Measurements from ENCODE around the gene YJEFN3. TPM values are rescaled to one million over a fixed set of nuclear protein-coding genes. Genes with fewer than 3 reads are reported as not detected.

YJEFN3 gene
- total RNA-seq, 1 experiment from 2014 or later, result 4.8 TPM

DNA sequence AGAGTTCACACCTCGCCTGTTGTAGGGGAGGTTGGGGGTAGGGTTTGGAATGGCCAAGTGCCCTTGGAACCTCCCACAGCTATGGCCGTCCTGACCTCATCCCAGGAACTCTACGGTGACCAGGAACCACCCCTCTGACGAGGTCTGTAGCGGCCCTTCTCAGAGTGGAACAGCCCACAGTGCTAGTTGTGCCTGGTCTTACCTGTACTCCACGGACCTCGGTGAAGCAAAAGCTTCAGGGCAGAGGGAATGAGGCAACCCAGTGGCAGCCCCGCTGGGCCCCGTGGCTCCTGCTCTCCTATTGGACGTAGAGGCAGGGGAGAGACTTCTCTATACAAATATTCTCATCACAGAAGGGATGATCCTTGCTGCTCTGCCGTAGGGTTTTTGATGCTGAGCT lies 20.5 kb upstream of the YJEFN3 start:
- peaks cover 55% of the 10 kb centered on the region for H3K36me3 ChIP-seq
- no peak for DNase-seq
- H3K9me3 ChIP-seq, result no peaks in the 10 kb centered on the region
- H3K4me3 ChIP-seq, result no peak overlapping the region
- no peaks in the 10 kb centered on the region for H3K27me3 ChIP-seq

DNA sequence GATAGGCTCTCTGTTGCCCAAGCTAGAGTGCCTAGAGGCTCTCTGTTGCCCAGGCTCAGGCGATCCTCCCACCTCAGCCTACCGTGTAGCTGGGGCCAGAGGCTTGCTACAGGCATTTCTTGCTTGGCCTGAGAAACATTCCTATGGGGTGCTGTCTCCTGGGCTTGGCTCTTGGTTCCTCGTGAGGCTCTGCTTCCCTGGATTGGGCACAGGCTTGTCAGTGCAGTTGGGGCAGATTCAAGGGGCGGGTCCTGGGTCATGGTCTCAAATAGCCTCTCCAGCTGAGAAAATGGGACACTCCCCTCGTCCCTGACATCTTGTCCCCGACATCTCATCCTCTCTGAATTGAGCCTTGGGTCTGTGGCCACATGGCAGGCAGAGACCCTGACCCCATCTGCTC lies 18.3 kb upstream of the YJEFN3 start:
- peak; percentile 34 for DNase-seq
- H3K9me3 ChIP-seq, result 0 out of 2 replicates have a peak, but pooled peaks cover 2% of the 10 kb centered on the region
- H3K27me3 ChIP-seq, result no peaks in the 10 kb centered on the region
- peaks cover 48% of the 10 kb centered on the region for H3K36me3 ChIP-seq
- no peak overlapping the region for H3K4me3 ChIP-seq

DNA sequence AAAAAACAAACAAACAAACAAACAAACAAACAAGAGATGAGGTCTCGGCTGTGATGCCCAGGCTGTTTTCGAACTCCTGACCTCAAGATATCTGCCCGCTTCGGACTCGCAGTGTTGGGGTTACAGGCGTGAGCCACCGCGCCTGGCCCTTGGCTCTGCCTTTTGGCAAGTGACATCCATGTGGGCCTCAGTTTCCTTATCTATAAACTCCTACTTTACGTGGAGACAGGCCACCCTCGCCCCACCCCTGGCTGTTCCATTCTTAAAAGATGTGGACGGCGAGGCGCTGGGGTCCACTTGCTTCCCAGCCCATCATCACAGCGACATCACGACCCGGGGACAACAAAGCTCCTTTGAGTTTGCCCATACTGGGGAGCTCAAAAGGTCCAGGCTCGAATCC lies 15.0 kb upstream of the YJEFN3 start:
- Histone ChIP-seq H3K36me3 (peaks cover 26% of the 10 kb centered on the region), H3K27me3 (no peaks in the 10 kb centered on the region), H3K4me3 (no peak overlapping the region), H3K9me3 (0 out of 2 replicates have a peak, but pooled peaks cover 2% of the 10 kb centered on the region)
- DNase-seq, result no peak

DNA sequence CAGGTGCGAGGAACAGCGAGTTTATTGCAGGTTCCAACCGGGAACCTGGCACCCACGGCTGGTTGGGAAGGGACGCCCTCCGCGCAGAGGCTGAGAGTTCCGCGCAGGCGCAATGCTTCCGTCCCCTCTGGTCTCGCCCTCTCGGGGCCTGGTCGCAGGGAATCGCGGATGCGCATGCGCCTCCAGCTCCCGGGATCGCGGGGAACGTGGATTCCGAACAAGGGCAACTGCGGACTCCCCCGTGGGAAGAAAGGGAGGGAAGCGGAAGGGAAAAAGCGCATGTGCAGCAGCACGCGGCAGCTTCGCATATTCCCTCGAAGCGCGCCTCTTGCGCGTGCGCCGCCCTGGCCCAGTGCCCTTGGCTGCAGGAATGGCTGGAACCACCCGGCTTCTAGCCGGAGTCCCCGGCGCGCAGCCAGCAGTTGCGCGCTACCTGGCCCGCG lies 14.5 kb upstream of the YJEFN3 start:
- DNase-seq, result no peak
- H3K4me3 ChIP-seq, result no peak overlapping the region
- H3K9me3 ChIP-seq, result 0 out of 2 replicates have a peak, but pooled peaks cover 2% of the 10 kb centered on the region
- peaks cover 29% of the 10 kb centered on the region for H3K36me3 ChIP-seq
- H3K27me3 ChIP-seq, result no peaks in the 10 kb centered on the region

DNA sequence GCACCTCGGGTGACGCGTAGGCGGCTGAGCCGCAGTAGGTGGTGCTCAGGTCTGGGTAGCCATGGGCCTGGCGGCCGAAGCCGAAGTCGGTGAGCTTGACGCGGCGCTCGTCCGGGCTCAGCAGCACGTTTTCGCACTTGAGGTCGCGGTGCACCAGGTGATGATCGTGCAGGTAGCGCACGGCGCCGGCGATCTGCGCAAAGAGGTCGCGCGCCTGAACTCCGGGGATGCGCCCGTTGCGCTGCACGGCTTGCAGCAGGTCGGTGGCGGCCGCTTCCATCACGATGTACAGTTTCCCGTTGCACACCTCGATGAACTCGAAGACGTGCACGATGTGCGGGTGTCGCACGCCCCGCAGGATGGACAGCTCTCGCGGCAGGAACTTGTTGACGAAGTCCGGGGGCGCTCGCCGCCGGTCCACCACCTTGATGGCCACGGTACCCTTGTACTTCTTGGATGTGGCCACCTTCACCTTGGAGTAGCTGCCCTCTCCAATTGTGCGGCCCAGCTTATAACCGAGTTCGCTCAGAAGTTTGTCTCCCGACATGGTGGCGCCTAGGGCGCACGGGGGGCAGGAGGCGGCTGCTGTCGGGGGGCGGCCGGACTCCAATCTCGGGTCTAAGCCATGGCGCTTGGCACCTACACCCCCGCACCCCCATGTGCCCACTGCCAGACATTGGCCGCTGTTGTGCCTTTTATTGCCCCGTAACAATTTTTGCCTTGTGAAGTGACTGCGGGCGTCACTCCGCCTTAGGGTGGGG lies 13.7 kb upstream of the YJEFN3 start, which contains the start of gene TSSK6:
TSSK6 (minus strand) TSS at position 668 of the 761 bp plus-strand sequence; CDS start at position 547, 121 bp downstream.
- Histone ChIP-seq H3K27me3 (no peaks in the 10 kb centered on the region), H3K36me3 (peaks cover 31% of the 10 kb centered on the region), H3K9me3 (0 out of 2 replicates have a peak, but pooled peaks cover 2% of the 10 kb centered on the region), H3K4me3 (peak within 1 kb of the TSS; percentile 91)
- no peak for DNase-seq

DNA sequence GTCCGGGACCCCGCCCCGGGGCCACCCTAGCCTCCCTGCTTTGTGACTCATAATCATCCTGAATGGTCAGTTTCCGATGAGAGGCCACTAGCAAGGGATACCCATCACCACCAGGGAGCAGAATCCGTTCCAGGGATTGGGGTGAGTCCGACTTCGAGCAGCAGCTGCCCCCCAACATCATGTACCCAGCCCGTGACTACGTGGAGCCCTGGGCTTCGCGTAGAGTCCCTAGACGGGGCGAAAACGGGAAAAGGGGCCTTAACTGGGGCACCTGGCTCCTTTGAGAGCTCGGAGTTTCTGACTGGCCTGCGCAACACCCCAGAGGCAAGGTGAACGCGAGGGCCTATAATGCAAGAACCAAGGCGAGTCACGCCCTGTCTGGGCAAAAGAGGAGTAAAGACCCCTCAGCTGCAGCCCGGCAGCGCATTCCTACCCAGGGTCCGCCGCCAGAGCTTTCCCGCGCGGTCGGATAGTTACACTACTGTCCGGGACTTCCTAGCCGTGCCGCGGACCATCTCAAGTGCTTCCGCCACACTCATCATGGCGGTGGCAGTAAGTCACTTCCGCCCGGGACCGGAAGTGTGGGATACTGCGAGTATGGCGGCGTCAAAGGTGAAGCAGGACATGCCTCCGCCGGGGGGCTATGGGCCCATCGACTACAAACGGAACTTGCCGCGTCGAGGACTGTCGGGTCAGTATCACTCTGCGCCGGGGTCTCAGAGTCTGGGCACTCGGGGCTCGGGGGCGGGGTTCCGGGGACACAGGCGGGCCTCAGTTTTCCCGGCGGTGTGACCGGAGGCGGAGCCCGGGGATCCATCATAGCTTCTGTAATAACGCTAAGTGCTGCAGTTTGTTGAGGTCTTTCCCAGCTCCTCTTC lies 12.8 kb upstream of the YJEFN3 start, which contains the start of gene NDUFA13:
NDUFA13 (plus strand) TSS at position 584 of the 878 bp plus-strand sequence; CDS start at position 598, 14 bp downstream.
- DNase-seq, result peak; percentile 95

DNA sequence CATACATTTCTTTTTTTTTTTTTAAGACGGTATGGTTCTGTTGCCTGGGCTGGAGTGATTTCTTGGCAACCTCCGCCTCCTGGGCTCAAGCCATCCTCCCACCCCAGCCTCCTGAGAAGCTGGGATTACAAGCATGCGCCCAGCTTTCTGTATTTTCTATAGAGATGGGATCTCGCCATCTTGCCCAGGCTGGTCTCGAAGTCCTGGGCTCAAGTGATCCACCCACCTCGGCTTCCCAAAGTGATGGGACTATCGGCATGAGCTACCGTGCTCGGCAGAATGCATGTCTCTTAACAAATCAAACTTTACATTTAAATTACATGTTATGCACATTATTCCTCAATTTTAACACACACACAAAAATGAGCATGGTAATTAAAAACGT lies 11.5 kb upstream of the YJEFN3 start:
- 0 out of 2 replicates have a peak, but pooled peaks cover 2% of the 10 kb centered on the region for H3K9me3 ChIP-seq
- no peak for DNase-seq
- H3K36me3 ChIP-seq, result peaks cover 51% of the 10 kb centered on the region
- peak overlapping the region; percentile 91 for H3K4me3 ChIP-seq
- no peaks in the 10 kb centered on the region for H3K27me3 ChIP-seq

More for the DNA sequence above, 12.8 kb upstream of the YJEFN3 start, which contains the start of gene NDUFA13:
- H3K4me3 ChIP-seq, result peak within 1 kb of the TSS; percentile 91
- peaks cover 39% of the 10 kb centered on the region for H3K36me3 ChIP-seq
- H3K9me3 ChIP-seq, result 0 out of 2 replicates have a peak, but pooled peaks cover 2% of the 10 kb centered on the region
- no peaks in the 10 kb centered on the region for H3K27me3 ChIP-seq

DNA sequence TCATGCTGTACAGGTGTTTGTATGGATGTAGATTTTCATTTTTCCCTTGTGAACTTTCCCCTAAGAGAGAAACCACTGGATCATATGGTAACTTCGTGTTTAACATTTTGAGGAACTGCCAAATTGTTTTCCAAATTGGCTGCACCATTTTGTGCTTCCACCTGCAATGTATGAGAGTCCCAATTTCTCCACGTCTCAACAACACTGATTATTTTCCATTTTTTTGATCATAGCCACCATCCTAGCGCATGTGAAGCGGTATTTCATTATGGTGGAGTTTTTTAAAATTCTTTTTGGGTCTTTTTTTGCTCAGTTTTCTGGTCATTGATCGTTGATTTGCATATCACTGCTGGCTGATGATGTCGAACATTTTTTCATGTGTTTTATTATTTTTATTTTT lies 7.7 kb upstream of the YJEFN3 start:
- H3K4me3 ChIP-seq, result no peak overlapping the region
- no peak for DNase-seq
- H3K27me3 ChIP-seq, result no peaks in the 10 kb centered on the region
- H3K9me3 ChIP-seq, result no peaks in the 10 kb centered on the region
- H3K36me3 ChIP-seq, result peaks cover 68% of the 10 kb centered on the region

DNA sequence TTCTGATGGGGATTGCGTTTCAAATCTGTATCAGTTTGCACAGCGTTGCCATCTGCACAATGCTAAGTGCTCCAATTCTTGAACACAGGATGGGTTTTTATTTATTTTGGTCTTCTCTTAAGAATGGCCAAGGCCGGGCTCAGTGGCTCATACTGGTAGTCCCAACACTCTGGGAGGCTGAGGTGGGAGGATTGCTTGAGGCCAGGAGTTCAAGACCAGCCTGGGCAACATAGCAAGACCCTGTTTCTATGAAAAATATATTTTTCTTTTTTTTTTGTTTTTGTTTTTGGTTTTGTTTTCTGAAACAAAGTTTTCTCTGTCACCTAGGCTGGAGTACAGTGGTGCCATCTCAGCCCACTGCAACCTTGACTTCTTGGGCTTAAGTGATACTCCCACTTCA lies 5.5 kb upstream of the YJEFN3 start:
- Histone ChIP-seq H3K4me3 (no peak overlapping the region), H3K27me3 (no peaks in the 10 kb centered on the region), H3K9me3 (no peaks in the 10 kb centered on the region), H3K36me3 (peaks cover 82% of the 10 kb centered on the region)
- DNase-seq, result no peak

DNA sequence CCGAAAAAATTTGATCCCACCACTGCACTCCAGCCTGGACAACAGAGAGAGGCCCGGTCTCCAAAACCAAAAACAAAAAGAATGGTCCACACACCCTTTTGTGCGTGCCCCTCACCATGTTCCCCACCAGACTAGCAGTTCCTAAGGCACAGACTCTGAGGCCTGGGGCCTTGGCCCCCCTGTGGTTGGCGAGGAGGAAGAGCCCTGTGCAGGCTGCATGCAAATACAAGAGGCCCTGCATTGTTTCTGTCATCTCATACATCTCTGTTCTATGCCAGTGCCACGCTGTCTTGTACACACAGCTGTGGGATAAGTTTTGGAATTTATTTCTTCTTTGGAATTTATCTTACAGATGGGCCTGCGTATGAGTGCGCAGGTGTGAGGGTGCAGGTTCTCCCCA lies 4.7 kb upstream of the YJEFN3 start:
- no peak for DNase-seq
- Histone ChIP-seq H3K9me3 (no peaks in the 10 kb centered on the region), H3K4me3 (no peak overlapping the region), H3K27me3 (no peaks in the 10 kb centered on the region), H3K36me3 (peaks cover 84% of the 10 kb centered on the region)

DNA sequence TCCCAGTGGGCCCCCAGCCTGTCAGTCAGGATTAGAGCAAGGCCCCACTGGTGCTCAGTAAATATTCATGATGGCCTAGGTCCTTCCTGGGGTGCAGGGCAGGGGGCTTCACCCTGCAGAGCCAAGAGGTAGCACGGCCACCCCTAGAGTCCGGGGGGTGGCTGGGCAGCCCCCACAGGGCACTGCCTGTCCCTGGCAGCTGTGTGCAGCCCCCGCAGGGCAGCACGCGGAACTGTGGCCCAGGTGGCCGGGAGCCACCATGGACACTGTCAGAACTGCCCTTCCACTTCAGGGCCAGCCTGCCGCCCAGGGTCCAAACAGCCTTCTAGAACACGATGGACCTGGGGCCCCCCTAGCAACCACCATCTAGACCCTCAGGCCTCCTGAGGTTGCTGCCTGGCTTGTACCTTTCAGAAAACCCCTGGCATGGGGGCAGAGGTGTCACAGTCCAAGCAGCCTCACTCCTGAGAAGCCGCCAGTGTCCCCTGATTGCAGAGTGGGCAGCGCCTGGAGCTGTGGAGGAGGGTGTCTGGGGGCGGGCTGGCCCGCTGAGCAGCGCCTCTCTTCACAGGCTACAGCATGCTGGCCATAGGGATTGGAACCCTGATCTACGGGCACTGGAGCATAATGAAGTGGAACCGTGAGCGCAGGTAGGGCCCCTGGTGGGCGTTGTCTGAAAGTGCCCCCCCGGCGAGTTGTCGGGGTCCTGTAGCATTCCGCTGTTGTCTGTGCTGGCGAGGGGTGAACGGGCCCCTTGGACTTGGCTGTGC lies 2.9 kb upstream of the YJEFN3 start:
- H3K36me3 ChIP-seq, result peaks cover 73% of the 10 kb centered on the region
- no peak for DNase-seq
- no peak overlapping the region for H3K4me3 ChIP-seq
- H3K9me3 ChIP-seq, result no peaks in the 10 kb centered on the region
- H3K27me3 ChIP-seq, result no peaks in the 10 kb centered on the region

DNA sequence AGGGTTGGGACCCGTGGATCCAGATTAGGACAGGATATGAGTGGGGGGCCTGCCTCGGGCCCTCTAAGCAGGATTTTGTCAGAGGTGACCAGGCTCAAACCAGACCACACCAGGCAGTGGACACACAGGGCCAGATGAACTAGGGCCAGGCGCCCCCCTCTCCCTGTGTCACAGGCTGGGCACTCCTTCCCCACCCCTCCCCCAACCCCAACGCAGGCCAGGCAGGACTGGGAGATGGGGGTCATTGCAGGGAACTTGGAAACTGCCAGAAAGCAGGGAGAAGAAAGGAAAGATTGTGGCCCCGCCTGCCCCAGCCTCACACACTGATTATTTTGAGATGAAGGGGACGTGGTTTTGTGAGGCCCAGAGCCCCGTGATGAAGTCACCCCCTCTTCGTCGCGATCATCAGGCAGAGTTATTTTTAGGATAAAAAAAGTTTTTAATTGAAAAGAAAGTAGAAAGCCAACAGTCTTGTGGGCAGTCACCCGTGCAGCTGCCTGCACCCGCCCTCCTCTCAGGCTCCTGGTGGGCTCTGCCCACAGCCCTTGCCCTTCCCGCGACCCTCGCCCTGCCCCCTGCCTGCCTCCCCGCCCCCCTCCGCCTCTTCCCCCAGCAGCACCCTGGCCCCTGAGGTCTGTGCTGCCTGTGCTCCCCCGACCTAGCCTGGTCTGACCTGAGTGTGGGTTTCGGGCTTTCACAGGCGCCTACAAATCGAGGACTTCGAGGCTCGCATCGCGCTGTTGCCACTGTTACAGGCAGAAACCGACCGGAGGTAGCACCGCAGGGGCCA lies 1.9 kb upstream of the YJEFN3 start:
- no peak for DNase-seq
- H3K27me3 ChIP-seq, result no peaks in the 10 kb centered on the region
- H3K36me3 ChIP-seq, result peaks cover 66% of the 10 kb centered on the region
- no peaks in the 10 kb centered on the region for H3K9me3 ChIP-seq
- no peak overlapping the region for H3K4me3 ChIP-seq

DNA sequence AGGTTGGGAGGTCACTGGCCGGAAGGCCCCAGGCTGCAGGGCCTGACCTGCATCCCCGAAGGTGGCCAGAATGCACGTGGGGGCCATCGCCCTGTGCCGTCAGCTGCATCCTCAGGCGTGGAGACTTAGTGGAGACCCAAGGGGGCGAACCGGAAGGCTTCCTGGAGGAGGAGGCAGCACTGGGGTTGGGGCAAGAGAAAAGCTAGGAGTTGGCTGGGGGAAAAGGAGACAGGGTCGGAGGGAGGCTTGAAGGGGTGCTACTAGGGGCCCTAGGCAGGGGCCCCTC lies 1.4 kb upstream of the YJEFN3 start:
- H3K9me3 ChIP-seq, result no peaks in the 10 kb centered on the region
- no peak for DNase-seq

DNA sequence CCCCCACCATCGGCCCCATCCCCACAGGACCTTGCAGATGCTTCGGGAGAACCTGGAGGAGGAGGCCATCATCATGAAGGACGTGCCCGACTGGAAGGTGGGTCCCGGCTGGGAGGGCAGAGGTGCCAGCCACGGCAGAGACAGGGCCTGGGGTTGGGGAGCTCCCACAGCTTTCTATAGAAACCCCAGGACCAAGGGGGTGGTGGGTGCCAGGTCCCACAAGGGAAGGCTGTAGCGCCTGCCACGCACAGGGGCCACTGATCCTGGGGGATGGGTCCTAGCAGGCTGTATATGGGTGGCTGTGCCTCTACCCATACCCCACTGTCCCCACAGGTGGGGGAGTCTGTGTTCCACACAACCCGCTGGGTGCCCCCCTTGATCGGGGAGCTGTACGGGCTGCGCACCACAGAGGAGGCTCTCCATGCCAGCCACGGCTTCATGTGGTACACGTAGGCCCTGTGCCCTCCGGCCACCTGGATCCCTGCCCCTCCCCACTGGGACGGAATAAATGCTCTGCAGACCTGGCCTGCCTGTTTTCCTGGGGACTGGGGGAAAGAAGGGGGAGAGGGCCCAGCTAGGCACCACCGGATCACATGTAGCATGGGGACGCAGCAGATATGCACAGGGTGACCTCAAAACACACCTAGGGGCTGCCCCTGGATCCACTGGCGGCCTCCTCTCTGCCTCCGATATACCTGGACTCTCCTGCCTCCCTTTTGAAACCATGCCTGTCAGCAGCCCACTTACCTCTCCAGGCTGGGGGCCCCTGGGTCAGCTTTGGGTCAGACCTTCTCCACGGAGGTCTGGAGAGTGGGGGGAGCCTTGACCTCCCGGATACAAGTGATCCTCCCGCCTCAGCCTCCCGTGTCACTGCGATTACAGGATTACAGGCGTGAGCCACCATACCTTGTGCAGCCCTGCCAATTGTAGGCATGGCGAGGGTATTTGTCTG lies 761 bp upstream of the YJEFN3 start:
- Histone ChIP-seq H3K4me3 (no peak overlapping the region), H3K27me3 (no peaks in the 10 kb centered on the region), H3K36me3 (peaks cover 69% of the 10 kb centered on the region), H3K9me3 (no peaks in the 10 kb centered on the region)
- DNase-seq, result no peak

More for the DNA sequence above, 1.4 kb upstream of the YJEFN3 start:
- Histone ChIP-seq H3K36me3 (peaks cover 67% of the 10 kb centered on the region), H3K27me3 (no peaks in the 10 kb centered on the region), H3K4me3 (no peak overlapping the region)

Data from MG63 (cell line).